BLaER1 (cell line): ENCODE data around the gene ADGRF1.
"Not testable (repeated sequence)": the region's sequence is repeated elsewhere in the genome, so short reads cannot be mapped to it uniquely, and the experiment has no call there.

Experiments used
- H3K27ac ChIP-seq: shearing (Covaris generic); formaldehyde crosslinking; 2 replicates; pipeline ENCODE4 v1.8.1; 2022
- H3K27me3 ChIP-seq: shearing (Covaris generic); formaldehyde crosslinking; 2 replicates; pipeline ENCODE4 v1.8.1; 2022
- H3K36me3 ChIP-seq: shearing (Covaris generic); formaldehyde crosslinking; 2 replicates; pipeline ENCODE4 v1.8.1; 2022
- H3K4me1 ChIP-seq: shearing (Covaris generic); formaldehyde crosslinking; 2 replicates; pipeline ENCODE4 v1.8.1; 2022
- H3K4me2 ChIP-seq: shearing (Covaris generic); formaldehyde crosslinking; 2 replicates; pipeline ENCODE4 v1.8.1; 2022
- H3K4me3 ChIP-seq: shearing (Covaris generic); formaldehyde crosslinking; 2 replicates; pipeline ENCODE4 v1.8.1; 2022
- H3K9ac ChIP-seq: shearing (Covaris generic); formaldehyde crosslinking; 2 replicates; pipeline ENCODE4 v1.8.1; 2022
- H3K9me3 ChIP-seq: shearing (Covaris generic); formaldehyde crosslinking; 2 replicates; pipeline ENCODE4 v1.8.1; 2022
- H4K20me1 ChIP-seq: shearing (Covaris generic); formaldehyde crosslinking; 2 replicates; pipeline ENCODE4 v1.8.1; 2022
- Cebpa-rat ChIP-seq: shearing (Covaris generic); IDR thresholded peaks from 2 replicates; pipeline ENCODE4 v1.8.1; 2022

ADGRF1 gene

DNA sequence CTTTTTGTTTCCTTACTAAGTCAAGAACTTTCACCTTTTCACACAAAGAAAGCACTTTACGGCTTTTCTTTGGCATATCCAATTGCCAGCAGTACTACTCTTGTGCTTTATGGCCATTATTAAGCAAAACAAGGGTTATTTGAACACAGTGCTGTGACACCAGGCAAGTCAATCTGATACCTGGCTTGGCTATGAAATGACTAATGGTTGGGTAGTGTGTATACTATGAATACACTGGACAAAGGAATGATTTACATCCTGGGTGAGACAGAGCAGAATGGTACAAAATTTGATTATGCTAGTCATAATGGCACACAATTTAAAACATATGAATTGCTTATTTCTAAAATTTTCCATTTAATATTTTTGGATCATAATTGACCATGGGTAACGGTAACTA, 22.1 kb upstream of the ADGRF1 start:
- H4K20me1 ChIP-seq: no peaks in the 10 kb centered on the region
- TF ChIP-seq Cebpa-rat: no peak
- H3K4me3 ChIP-seq: no peak overlapping the region
- no peaks in the 10 kb centered on the region for H3K4me1 ChIP-seq
- H3K27ac ChIP-seq: no peak overlapping the region
- H3K9me3 ChIP-seq: no peaks in the 10 kb centered on the region
- H3K4me2 ChIP-seq: no peak overlapping the region
- no peaks in the 10 kb centered on the region for H3K27me3 ChIP-seq
- no peak overlapping the region for H3K9ac ChIP-seq
- H3K36me3 ChIP-seq: no peaks in the 10 kb centered on the region

DNA sequence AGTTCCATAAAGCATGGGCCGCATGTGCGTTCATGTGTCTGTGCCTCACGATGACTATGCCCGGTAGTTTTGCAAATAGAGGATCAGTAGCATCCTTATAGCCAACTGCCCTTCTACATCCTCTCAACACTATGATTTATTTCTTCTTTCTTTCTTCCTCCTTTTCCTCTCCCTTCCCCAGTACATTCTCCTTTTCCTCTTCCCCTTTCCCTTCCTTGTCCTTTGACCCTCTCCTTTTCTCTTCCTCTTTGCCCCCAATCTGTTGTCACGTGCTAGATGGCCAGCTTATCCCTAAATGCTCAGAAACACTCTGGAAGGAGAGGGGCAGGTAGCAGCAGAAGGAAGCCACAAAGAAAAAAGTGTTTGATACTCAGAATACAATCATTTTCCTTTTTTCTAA, 20.2 kb upstream of the ADGRF1 start:
- Histone ChIP-seq H3K27me3 (no peaks in the 10 kb centered on the region), H3K27ac (no peak overlapping the region), H3K9ac (no peak overlapping the region), H4K20me1 (no peaks in the 10 kb centered on the region), H3K36me3 (no peaks in the 10 kb centered on the region), H3K9me3 (no peaks in the 10 kb centered on the region), H3K4me1 (no peaks in the 10 kb centered on the region), H3K4me3 (no peak overlapping the region), H3K4me2 (no peak overlapping the region)
- TF ChIP-seq Cebpa-rat: no peak

DNA sequence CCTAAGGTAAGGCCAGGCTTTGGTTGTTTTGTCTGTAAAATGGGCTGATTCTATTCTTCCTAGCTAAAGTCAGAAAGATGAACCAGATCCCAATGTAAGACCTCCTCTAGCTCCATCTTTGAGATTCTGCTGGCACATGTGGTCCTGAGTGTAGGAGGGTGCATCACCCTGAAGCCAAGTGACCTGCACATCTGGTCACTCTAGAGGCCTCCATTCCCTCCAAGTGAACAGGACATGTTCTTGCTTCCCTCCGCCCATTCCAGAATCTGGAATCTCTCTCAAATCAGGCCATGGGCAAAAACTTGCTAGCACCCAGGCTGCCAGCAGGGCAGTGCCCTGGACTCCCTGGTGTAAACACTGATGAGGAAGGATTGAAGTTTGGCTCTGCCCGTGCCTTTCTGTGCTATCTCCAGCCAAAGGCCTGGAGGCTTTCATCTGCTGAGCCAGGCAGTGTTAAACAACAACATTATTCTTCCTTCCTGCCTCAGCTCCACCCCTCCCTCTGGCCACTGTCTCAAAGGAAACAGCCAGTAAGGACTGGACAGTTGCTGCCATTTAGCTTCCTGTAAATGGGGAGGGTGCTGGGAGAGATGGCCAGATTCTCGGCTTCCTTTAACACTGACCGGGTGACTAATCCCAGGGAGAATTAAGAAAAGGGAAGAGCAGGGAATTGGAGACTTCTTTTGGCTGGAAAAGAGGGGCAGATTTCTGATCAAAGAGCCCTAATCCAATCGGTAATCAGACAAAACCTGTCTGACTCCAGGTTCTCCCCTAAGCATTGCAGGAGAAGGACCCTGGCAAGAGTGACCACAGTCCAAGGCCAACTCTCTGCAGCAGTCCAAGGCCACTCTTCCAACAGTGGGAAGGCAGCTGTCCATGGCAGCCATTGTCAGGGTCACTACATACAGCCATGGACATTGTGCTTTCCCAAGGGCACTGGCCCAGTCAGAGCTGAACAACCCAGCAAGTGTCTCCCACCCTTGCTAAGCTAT, 19.5 kb upstream of the ADGRF1 start:
- no peaks in the 10 kb centered on the region for H3K36me3 ChIP-seq
- no peak overlapping the region for H3K9ac ChIP-seq
- H3K27ac ChIP-seq: no peak overlapping the region
- H3K27me3 ChIP-seq: no peaks in the 10 kb centered on the region
- no peaks in the 10 kb centered on the region for H3K9me3 ChIP-seq
- TF ChIP-seq Cebpa-rat: no peak
- H3K4me2 ChIP-seq: no peak overlapping the region
- H3K4me1 ChIP-seq: no peaks in the 10 kb centered on the region
- H4K20me1 ChIP-seq: no peaks in the 10 kb centered on the region
- no peak overlapping the region for H3K4me3 ChIP-seq

DNA sequence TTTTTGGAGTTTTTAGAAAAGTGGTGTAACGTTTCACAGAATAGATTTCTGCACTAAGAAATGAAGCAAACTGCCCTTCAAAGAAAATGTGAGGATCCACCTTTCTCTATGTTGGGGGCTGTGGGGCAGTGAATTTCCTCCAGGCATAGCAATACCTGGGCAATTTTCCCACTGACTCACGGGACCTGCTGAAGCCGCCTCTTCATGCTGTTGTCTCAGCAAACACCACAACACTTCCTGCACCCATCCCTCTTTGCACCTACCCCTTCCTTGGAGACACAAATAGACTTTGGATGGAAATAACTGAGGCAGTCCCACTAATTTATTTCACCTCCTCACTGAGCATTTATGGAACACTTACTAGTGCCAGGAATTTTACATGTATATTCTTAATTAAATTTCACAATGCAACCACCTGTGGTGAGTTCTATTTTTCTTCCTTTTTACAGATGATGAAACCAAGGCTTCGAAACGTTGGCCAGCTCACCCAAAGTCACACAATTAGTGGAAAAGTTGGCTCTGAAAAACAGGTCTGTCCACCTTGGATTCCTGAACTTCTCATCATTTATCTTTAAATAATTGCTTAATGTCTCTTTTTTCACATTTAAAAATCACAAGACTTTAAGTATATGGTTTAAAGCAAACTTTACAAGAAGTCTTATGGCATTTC, 17.2 kb upstream of the ADGRF1 start:
- no peak overlapping the region for H3K4me3 ChIP-seq
- H3K27ac ChIP-seq: no peak overlapping the region

DNA sequence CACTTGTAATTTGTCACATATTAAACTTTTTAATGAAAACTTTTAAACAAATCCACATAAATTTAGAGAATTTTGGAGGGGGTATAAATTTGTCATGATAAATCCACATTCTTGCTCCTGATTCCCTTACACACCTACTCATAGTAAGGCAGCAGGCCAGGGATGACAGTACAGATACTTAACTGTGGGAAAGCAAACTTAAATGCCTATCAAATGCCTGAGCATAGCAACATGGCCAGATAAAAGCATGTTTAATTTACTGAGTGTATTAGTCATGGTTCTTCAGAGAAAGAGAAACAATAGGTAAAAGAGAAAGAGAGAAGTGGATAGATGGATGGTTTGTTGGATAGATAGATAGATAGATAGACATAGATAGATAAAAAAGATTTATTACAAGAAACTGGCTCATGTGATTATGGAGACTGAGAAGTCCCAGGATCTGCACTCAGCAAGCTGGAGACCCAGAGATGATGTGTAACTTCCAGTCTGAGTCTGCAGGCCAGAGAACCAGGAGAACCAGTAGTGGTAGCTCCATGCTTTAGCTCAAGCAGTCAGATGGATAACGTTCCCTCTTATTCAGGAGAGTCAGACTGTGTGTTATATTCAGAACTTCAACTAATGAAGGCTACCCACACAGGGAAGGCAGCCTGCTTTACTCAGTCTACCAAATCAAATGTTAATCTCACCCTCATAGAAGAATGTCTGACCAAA, 15.9 kb upstream of the ADGRF1 start:
- Histone ChIP-seq H3K9me3 (no peaks in the 10 kb centered on the region), H4K20me1 (no peaks in the 10 kb centered on the region), H3K4me1 (no peaks in the 10 kb centered on the region), H3K9ac (no peak overlapping the region), H3K36me3 (no peaks in the 10 kb centered on the region), H3K27ac (no peak overlapping the region), H3K4me3 (no peak overlapping the region), H3K4me2 (no peak overlapping the region), H3K27me3 (no peaks in the 10 kb centered on the region)
- no peak for TF ChIP-seq Cebpa-rat

More for the DNA sequence above, 17.2 kb upstream of the ADGRF1 start:
- no peak for TF ChIP-seq Cebpa-rat
- no peaks in the 10 kb centered on the region for H3K4me1 ChIP-seq
- no peaks in the 10 kb centered on the region for H3K36me3 ChIP-seq
- H3K27me3 ChIP-seq: no peaks in the 10 kb centered on the region
- H3K4me2 ChIP-seq: no peak overlapping the region
- no peak overlapping the region for H3K9ac ChIP-seq
- H4K20me1 ChIP-seq: no peaks in the 10 kb centered on the region
- H3K9me3 ChIP-seq: no peaks in the 10 kb centered on the region

DNA sequence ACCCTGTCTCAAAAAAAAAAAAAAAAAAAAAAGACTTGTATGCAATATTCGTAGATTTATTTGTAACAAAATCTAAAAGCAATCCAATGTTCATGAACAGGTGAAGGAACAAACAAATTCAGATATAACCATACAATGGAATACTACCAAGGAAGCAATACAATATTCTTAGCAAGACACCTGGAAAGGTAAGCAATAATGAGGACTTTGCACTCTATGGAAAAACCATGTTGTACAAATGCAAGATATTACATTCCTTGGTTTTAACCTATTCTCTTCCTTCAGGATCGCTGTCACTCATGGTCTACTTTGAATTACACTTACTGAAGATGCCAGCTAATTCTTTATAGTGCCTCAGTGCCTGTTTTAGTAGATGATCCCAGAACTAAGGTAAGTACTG, 14.7 kb upstream of the ADGRF1 start:
- H3K4me3 ChIP-seq: no peak overlapping the region
- no peaks in the 10 kb centered on the region for H3K9me3 ChIP-seq
- no peaks in the 10 kb centered on the region for H3K27me3 ChIP-seq
- no peak overlapping the region for H3K27ac ChIP-seq
- no peaks in the 10 kb centered on the region for H4K20me1 ChIP-seq
- TF ChIP-seq Cebpa-rat: no peak
- no peaks in the 10 kb centered on the region for H3K36me3 ChIP-seq
- H3K4me2 ChIP-seq: no peak overlapping the region
- H3K4me1 ChIP-seq: no peaks in the 10 kb centered on the region
- H3K9ac ChIP-seq: no peak overlapping the region

DNA sequence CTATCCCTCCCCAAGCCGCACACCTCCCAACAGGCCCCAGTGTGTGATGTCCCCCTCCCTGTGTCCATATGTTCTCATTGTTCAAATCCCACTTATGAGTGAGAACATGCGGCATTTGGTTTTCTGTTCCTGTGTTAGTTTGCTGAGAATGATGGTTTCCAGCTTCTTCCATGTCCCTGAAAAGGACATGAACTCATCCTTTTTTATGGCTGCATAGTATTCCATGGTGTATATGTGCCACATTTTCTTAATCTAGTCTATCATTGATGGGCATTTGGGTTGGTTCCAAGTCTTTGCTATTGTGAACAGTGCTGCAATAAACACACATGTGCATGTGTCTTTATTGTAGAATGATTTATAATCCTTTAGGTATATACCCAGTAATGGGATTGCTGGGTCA, 12.2 kb upstream of the ADGRF1 start:
- H3K4me3 ChIP-seq, H3K4me1 ChIP-seq, H3K4me2 ChIP-seq, H3K27ac ChIP-seq, H3K27me3 ChIP-seq, H4K20me1 ChIP-seq, H3K9me3 ChIP-seq, H3K36me3 ChIP-seq, H3K9ac ChIP-seq: not testable (repeated sequence)

DNA sequence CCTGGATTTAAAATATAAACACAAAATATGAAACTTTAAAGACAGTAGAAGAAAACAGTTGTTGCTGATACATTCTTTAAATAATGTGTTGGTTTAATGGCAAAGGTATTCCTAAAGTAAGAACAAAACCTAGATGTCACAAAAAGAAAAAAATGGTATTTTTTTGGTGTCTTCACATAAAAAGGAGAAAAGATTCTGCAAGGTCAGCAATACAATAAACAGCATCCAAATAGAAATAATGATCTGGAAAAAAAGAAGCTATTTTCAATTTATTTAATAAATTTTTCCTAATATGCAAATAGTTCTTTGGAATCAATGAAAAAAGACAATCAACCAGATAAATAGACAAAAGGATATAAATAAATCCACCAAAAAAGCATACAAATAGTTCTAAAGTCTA, 6.5 kb upstream of the ADGRF1 start:
- no peak overlapping the region for H3K27ac ChIP-seq
- no peak overlapping the region for H3K4me3 ChIP-seq
- H3K36me3 ChIP-seq: no peaks in the 10 kb centered on the region
- H3K9me3 ChIP-seq: no peaks in the 10 kb centered on the region
- TF ChIP-seq Cebpa-rat: no peak
- H3K4me2 ChIP-seq: no peak overlapping the region
- no peaks in the 10 kb centered on the region for H4K20me1 ChIP-seq
- H3K27me3 ChIP-seq: no peaks in the 10 kb centered on the region
- H3K4me1 ChIP-seq: no peaks in the 10 kb centered on the region; the same call in 1 of the 2 replicates
- no peak overlapping the region; the same call in 1 of the 2 replicates for H3K9ac ChIP-seq

DNA sequence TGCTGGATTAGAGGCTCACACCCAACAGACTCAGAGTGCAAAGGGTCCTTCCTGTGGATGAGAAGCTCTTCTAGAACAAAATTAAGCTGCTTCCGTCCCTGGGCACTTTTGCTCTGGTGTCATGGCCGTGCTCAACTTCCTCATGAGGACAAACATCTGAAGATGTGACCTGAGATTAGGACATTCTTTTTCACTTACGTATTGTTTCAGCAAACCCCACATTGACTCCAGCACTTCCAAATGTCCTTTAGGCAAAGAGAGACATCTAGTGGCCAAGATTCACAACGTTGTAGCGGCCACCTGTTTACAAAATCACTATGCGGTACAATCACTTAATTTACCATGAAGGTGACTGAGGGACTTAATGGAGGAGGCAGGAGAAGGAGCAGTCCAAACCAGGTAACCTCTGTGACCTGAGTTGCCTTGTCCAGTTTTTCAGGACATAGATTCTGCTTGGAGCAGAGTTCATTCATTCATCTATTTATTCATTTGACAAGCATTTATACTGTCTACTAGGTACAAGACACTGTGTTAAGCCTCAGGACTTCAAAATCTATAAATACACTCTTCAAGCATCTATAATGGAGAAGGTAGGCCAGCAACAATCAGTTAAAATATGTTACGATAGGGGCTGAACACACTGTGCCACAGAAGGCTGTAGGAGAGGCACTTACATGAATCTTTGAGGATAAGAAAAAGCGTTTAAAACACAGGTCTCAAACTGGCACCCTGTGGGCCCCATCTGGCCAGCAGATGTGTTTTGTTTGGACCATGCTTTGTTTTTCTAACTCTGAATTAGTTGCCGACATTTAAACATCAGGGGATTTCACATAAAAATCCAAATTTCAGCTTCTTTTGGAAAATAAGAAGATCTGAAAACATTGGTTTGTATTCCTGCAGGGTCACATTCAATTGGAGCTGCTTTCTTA, 5.6 kb upstream of the ADGRF1 start:
- Histone ChIP-seq H3K27ac (no peak overlapping the region), H3K4me3 (no peak overlapping the region), H3K9ac (no peak overlapping the region; the same call in 1 of the 2 replicates), H3K36me3 (no peaks in the 10 kb centered on the region), H3K4me2 (no peak overlapping the region), H4K20me1 (no peaks in the 10 kb centered on the region), H3K4me1 (no peaks in the 10 kb centered on the region; the same call in 1 of the 2 replicates), H3K27me3 (no peaks in the 10 kb centered on the region), H3K9me3 (no peaks in the 10 kb centered on the region)
- TF ChIP-seq Cebpa-rat: no peak
